T-cell (primary cell): ENCODE data around the gene TUBB1. TPM values are rescaled to one million over a fixed set of nuclear protein-coding genes. Genes with fewer than 3 reads are reported as not detected.

Experiments
- total RNA-seq, 35 experiments: library from RNA in 6 of 35; stranded (reverse) in 6 of 35; fragments of 120-200 nt in 1 of 35; gene quantifications; one replicate each; pipeline versions ENCODE4 v1.2.1 to v1.2.4 and lab custom pipeline; 2013 to 2026

TUBB1 gene
- total RNA-seq, 5 donors from 2014 or later (not counting 1 experiment from before 2014, with no cell fraction given), result 0.56 to 5.0 TPM; not detected in 3

Other genes starting within 250 kb of the TUBB1 start
- gene GNAS-AS1, start 168.5 kb upstream of the TUBB1 start, total RNA-seq, result 1 to 10 TPM; 1.1 to 1.7 (median 1.5) TPM
- 100 to 1,000 TPM; 578 to 855 (median 640) TPM for gene GNAS, start 166.7 kb upstream of the TUBB1 start, total RNA-seq
- 10 to 100 TPM; 72.6 to 95.4 (median 90.4) TPM for gene NELFCD, start 38.2 kb upstream of the TUBB1 start, total RNA-seq
- 10 to 100 TPM; 16.8 to 37.1 (median 26.1) TPM for gene CTSZ, start 12.2 kb upstream of the TUBB1 start, total RNA-seq
- 100 to 1,000 TPM in 1 of 5 donors, 10 to 100 TPM in 4; 50.6 to 105 (median 62.4) TPM for gene ATP5F1E, start 12.9 kb downstream of the TUBB1 start, total RNA-seq
- 10 to 100 TPM; 41.4 to 49.0 (median 43.6) TPM for gene PRELID3B, start 23.4 kb downstream of the TUBB1 start, total RNA-seq
- 10 to 100 TPM; 23.1 to 48.0 (median 29.7) TPM for gene ZNF831, start 144.4 kb downstream of the TUBB1 start, total RNA-seq